ENCODE measurements around the gene ARRB1. TPM values are rescaled to one million over a fixed set of nuclear protein-coding genes. Genes with fewer than 3 reads are reported as not detected.

ARRB1 gene
- total RNA-seq, 1 donor from 2014 or later, result 53.8 TPM

DNA sequence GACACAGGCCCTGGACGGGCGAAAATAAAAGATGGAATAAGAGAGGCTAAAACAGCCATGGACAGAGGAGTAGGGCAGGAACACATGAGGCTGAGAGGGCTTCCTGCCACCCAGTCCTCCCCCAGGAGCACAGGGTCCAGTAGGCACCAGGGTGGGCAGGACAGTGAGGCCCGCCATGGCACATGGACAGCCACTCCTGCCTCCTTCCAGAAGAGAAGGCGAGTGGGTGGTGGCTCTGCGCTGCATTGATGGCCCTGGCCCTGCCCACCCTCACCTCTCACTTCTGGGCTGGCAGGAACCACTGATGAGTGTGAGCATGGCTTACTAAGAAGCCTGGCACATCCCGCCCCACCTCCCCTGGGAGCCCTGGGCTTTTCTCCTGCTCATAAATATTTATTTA is 59.7 kb downstream of the ARRB1 start:
- TF ChIP-seq, protein P1, sequence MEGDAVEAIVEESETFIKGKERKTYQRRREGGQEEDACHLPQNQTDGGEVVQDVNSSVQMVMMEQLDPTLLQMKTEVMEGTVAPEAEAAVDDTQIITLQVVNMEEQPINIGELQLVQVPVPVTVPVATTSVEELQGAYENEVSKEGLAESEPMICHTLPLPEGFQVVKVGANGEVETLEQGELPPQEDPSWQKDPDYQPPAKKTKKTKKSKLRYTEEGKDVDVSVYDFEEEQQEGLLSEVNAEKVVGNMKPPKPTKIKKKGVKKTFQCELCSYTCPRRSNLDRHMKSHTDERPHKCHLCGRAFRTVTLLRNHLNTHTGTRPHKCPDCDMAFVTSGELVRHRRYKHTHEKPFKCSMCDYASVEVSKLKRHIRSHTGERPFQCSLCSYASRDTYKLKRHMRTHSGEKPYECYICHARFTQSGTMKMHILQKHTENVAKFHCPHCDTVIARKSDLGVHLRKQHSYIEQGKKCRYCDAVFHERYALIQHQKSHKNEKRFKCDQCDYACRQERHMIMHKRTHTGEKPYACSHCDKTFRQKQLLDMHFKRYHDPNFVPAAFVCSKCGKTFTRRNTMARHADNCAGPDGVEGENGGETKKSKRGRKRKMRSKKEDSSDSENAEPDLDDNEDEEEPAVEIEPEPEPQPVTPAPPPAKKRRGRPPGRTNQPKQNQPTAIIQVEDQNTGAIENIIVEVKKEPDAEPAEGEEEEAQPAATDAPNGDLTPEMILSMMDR (conservative IDR thresholded peaks at IDR 0.05), result no peak
- peak overlapping the region; percentile 97 for H3K27ac Mint-ChIP-seq (ENCODE audit: unreplicated experiment)
- H3K4me3 Mint-ChIP-seq, result no peak overlapping the region

DNA sequence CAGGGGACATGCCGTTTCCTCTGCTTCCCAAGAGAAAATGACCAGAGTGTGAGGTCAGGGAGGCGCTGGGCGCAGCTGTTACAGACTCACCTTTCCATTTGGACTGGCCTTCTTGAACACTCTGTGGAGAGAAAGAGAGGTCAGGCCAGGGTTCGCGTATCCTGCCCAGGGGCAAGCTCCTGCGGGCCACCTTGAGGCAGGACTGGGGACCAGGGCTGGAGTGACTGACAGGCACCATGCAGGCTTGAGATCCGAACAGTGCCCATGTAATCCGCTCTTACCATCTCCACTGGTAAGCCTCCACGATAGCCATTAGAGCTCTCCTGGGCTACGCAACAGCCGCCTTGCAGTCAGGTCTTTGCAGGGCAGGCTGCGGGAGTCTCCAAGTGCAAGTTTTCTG is 61.5 kb downstream of the ARRB1 start:
- DNase-seq (ENCODE audit: low read depth, low spot score), result no peak
- no peak overlapping the region for H3K27ac Mint-ChIP-seq (ENCODE audit: unreplicated experiment)
- no peaks in the 10 kb centered on the region for H3K27me3 Mint-ChIP-seq (ENCODE audit: low read depth)
- H3K9me3 Mint-ChIP-seq, result no peaks in the 10 kb centered on the region
- H3K36me3 Mint-ChIP-seq (ENCODE audit: low read depth), result peaks cover 3% of the 10 kb centered on the region
- no peak overlapping the region for H3K4me3 Mint-ChIP-seq
- TF ChIP-seq, protein P1 (conservative IDR thresholded peaks at IDR 0.05), result no peak
- H3K4me1 Mint-ChIP-seq, result peaks cover 10% of the 10 kb centered on the region

More for the DNA sequence above, 59.7 kb downstream of the ARRB1 start:
- H3K27me3 Mint-ChIP-seq (ENCODE audit: low read depth), result no peaks in the 10 kb centered on the region
- H3K36me3 Mint-ChIP-seq (ENCODE audit: low read depth), result peaks cover 9% of the 10 kb centered on the region
- no peaks in the 10 kb centered on the region for H3K9me3 Mint-ChIP-seq
- peaks cover 4% of the 10 kb centered on the region for H3K4me1 Mint-ChIP-seq
- DNase-seq (ENCODE audit: low read depth, low spot score), result no peak

DNA sequence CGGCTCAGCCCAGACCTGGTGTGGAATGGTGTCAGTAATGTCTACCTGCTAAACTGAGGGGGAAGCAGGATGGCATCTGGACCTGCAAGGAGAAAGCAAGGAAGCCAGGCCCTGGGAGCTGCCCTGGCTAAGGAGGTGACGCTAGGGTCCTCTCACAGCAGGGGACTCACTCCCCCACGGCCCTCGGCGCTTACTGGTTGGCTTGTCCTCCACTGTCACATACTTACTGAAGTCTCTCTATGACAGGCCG is 62.0 kb downstream of the ARRB1 start:
- peaks cover 11% of the 10 kb centered on the region for H3K4me1 Mint-ChIP-seq
- DNase-seq (ENCODE audit: low read depth, low spot score), result no peak
- H3K27ac Mint-ChIP-seq (ENCODE audit: unreplicated experiment), result peak overlapping the region; percentile 85
- no peaks in the 10 kb centered on the region for H3K9me3 Mint-ChIP-seq
- peaks cover 3% of the 10 kb centered on the region for H3K36me3 Mint-ChIP-seq (ENCODE audit: low read depth)
- H3K4me3 Mint-ChIP-seq, result no peak overlapping the region
- TF ChIP-seq, protein P1 (conservative IDR thresholded peaks at IDR 0.05), result no peak
- H3K27me3 Mint-ChIP-seq (ENCODE audit: low read depth), result no peaks in the 10 kb centered on the region

DNA sequence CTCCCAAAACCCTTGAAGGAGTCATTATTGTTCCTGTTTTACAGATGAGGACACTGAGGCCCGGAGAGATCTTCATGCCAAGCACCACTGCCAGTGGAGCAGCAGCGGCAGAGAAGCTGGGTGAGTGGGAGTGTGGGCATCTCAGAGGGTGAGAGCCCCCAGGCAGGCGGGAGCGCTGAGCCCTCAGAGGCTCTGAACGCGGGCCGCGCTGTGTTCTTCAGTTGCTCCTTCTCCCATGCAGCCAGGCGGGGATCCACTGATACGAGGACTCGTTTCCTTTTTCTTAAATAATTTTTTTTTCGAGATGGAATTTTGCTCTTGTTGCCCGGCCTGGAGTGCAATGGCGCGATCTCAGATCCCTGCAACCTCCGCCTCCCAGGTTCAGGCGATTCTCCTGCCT is 63.9 kb downstream of the ARRB1 start:
- no peak overlapping the region for H3K27ac Mint-ChIP-seq (ENCODE audit: unreplicated experiment)
- peaks cover 7% of the 10 kb centered on the region for H3K4me1 Mint-ChIP-seq
- no peaks in the 10 kb centered on the region for H3K9me3 Mint-ChIP-seq
- H3K27me3 Mint-ChIP-seq (ENCODE audit: low read depth), result no peaks in the 10 kb centered on the region
- H3K36me3 Mint-ChIP-seq (ENCODE audit: low read depth), result peaks cover 3% of the 10 kb centered on the region
- TF ChIP-seq, protein P1 (conservative IDR thresholded peaks at IDR 0.05), result no peak
- no peak overlapping the region for H3K4me3 Mint-ChIP-seq
- no peak for DNase-seq (ENCODE audit: low read depth, low spot score)

DNA sequence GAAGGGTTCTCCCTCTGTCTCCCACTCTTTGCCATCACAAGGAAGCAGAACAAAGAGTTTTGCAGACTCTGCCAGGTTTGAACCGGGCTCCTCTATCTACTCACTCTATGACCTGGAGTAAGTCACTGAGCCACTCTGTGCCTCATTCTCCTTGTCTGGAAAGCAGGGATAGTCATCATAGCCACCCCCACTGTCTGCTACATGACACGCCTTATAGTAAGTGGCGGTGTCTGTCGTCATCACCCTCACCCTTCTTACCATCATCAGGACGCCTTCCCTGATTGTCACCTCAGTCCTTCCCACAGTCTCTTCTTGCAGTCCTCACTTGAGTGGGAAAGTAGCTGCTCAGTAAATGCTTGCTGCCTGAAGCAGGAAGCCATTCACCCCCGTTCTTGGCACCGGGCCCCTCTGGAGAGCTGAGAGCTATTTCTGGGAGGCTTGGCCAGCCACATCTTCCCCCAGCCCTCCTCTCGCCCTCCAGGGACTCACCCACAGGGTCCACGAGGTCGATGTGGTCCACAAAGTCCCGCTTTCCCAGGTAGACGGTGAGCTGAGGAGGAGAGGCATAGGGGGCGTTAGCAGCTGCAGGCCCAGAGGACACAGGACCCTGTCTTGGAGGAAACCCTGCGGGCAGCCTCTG is 64.5 kb downstream of the ARRB1 start:
- TF ChIP-seq, protein P1 (conservative IDR thresholded peaks at IDR 0.05), result no peak
- H3K4me1 Mint-ChIP-seq, result peaks cover 7% of the 10 kb centered on the region
- no peak for DNase-seq (ENCODE audit: low read depth, low spot score)
- H3K4me3 Mint-ChIP-seq, result no peak overlapping the region
- H3K9me3 Mint-ChIP-seq, result no peaks in the 10 kb centered on the region
- no peaks in the 10 kb centered on the region for H3K27me3 Mint-ChIP-seq (ENCODE audit: low read depth)
- H3K36me3 Mint-ChIP-seq (ENCODE audit: low read depth), result peaks cover 3% of the 10 kb centered on the region
- H3K27ac Mint-ChIP-seq (ENCODE audit: unreplicated experiment), result no peak overlapping the region
